Bronchial epithelial cell (primary cell): ENCODE results near the gene NME2. TPM values are rescaled to one million over a fixed set of nuclear protein-coding genes. Genes with fewer than 3 reads are reported as not detected.

ENCODE experiments used
- DNase-seq: peaks from one replicate; pipeline ENCODE4 v3.0.0-alpha.2; 2010; ENCODE audit warnings: low read depth
- FAIRE-seq: peaks from 2 replicates; lab custom pipeline; 2011; peaks lifted over from hg19 to GRCh38; lab: Jason Lieb, UNC
- H3K27me3 ChIP-seq: 2 replicates; pipeline ENCODE4 v1.5.1; 2011; ENCODE audit warnings: low read length; ENCODE audit not compliant: control insufficient read depth, insufficient read depth
- H3K36me3 ChIP-seq: 2 replicates; pipeline ENCODE4 v1.5.1; 2011; ENCODE audit warnings: low read length; ENCODE audit not compliant: control insufficient read depth, insufficient read depth
- H3K4me3 ChIP-seq: 2 replicates; pipeline ENCODE4 v1.5.1; 2011; ENCODE audit warnings: mild to moderate bottlenecking, low read depth, low read length, control low read depth
- CTCF ChIP-seq: IDR thresholded peaks from 2 replicates; pipeline ENCODE4 v1.5.1; 2011; ENCODE audit warnings: mild to moderate bottlenecking, moderate library complexity, low read length, control low read depth, inconsistent platforms; ENCODE audit not compliant: insufficient read depth, severe bottlenecking
- total RNA-seq: library from RNA; depleted of rRNA; stranded (reverse); fragments of >200 nt; gene quantifications from 2 replicates; pipeline ENCODE4 v1.2.1, GENCODE V29; 2014

The NME2 gene
- total RNA-seq, 1 donor from 2014 or later: 1,613 TPM

GRCh38 chr17:51200846-51201245 is 34.6 kb downstream of the NME2 start:
- TF ChIP-seq CTCF: no peak
- H3K27me3 ChIP-seq: no peaks in the 10 kb centered on the region
- H3K4me3 ChIP-seq: no peak overlapping the region
- DNase-seq: no peak
- H3K36me3 ChIP-seq: peaks cover 10% of the 10 kb centered on the region
- no peak for FAIRE-seq

GRCh38 chr17:51203838-51204237 is 37.6 kb downstream of the NME2 start:
- no peak for FAIRE-seq
- no peaks in the 10 kb centered on the region for H3K27me3 ChIP-seq
- DNase-seq: no peak
- no peak overlapping the region for H3K4me3 ChIP-seq
- peaks cover 16% of the 10 kb centered on the region for H3K36me3 ChIP-seq
- no peak for TF ChIP-seq CTCF

- no peak for FAIRE-seq
- no peak for DNase-seq
- no peaks in the 10 kb centered on the region for H3K36me3 ChIP-seq
- H3K27me3 ChIP-seq: no peaks in the 10 kb centered on the region
- TF ChIP-seq CTCF: no peak
- no peak overlapping the region for H3K4me3 ChIP-seq
These were observed 48.7 kb downstream of the NME2 start for GRCh38 chr17:51214920-51215319.

GRCh38 chr17:51217946-51218345 is 51.7 kb downstream of the NME2 start:
- Histone ChIP-seq H3K36me3 (no peaks in the 10 kb centered on the region), H3K27me3 (no peaks in the 10 kb centered on the region), H3K4me3 (no peak overlapping the region)
- no peak for DNase-seq
- TF ChIP-seq CTCF: no peak
- FAIRE-seq: no peak

GRCh38 chr17:51221322-51221721 is 55.1 kb downstream of the NME2 start:
- Histone ChIP-seq H3K36me3 (peaks cover 2% of the 10 kb centered on the region), H3K27me3 (no peaks in the 10 kb centered on the region), H3K4me3 (no peak overlapping the region)
- DNase-seq (no peak), FAIRE-seq (no peak)
- TF ChIP-seq CTCF: no peak

Other genes with a start within 250 kb of the NME2 start
- 85.0 and 99.3 TPM in 2 replicates for gene SPAG9, start 45.5 kb upstream of the NME2 start, total RNA-seq
- 129 and 204 TPM in 2 replicates for gene NME1, start 12.9 kb upstream of the NME2 start, total RNA-seq
- 9.1 and 10.5 TPM in 2 replicates for gene MBTD1, start 93.6 kb downstream of the NME2 start, total RNA-seq
- 31.9 and 42.1 TPM in 2 replicates for gene UTP18, start 94.1 kb downstream of the NME2 start, total RNA-seq